GM18909 (cell line): ENCODE data around the gene HOXA6.

Experiments
- ATAC-seq: cut with Tn5 transposase; IDR thresholded peaks from one replicate; pipeline ENCODE4 v1.9.1; 2021; ENCODE audit warnings: mild to moderate bottlenecking; ENCODE audit not compliant: unreplicated experiment, poor library complexity

Gene HOXA6

GRCh38 chr7:27173956-27174873, 26.6 kb upstream of the HOXA6 start, which contains the start of gene HOXA10:
Gene HOXA10 (minus strand): TSS chr7:27174320. CDS start chr7:27174306, 14 bp downstream.
- ATAC-seq = no peak

DNA sequence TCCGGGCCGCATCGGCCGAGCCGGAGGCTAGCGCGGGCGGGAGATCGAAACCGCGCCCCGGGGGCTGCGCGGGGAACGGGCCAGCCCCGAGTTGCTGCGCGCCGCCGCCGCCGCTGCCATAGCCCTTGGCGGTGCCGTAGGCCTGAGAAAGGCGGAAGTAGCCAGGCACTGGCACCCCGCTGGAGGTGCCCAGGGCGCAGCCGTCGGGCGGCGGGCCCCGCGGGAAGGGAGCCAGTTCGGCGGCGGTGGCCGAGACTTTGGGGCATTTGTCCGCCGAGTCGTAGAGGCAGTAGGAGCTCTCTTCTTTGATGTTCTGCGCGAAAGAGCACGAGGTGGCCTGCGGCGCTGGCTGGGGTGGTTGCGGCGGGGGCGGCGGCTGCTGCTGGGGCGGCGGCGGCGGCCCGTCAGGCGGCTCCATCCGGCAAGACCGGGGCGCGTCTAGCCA, 26.0 kb upstream of the HOXA6 start:
- no peak for ATAC-seq

- no peak for ATAC-seq
These were observed 25.4 kb upstream of the HOXA6 start for GRCh38 chr7:27172823-27173510.

DNA sequence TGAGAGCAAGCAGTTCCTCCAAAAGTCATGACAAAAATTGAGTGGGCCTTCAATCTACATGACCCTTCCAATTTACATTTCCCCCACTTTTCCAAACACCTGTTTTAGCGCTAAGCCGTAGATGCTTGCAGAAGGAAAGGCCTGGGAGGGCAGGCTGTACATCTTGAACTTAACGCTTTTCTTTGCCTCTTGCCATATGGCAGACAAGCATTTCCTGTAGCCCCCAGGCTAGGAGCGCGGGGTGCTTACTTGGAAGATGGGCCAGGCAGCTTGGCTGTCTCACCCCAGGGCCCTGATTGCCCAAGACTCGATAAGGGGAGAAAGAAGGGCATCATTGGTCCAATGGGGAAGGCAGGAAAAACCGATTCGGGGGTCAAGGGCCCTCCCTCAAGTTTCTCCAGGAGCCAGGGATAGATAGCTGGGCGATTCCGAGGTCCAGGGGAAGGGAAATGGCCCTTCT, 24.8 kb upstream of the HOXA6 start:
- no peak for ATAC-seq

- no peak for ATAC-seq
These were observed 24.2 kb upstream of the HOXA6 start for GRCh38 chr7:27171637-27172314.

DNA sequence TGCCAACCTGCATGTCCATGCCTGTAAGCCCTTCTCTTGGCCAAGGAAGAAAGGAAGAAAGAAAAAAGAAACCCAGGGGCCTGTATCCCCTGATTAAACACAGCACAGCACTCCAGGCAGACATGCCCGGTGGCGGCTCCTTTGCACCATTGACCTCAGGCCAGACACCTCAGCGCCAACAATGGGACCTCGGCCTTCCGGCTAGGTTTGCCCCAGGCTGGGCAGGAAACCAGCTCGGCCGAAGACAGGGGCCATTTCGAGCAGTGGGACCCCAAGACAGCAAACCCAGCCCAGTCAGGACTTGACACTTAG, 23.7 kb upstream of the HOXA6 start:
- no peak for ATAC-seq

DNA sequence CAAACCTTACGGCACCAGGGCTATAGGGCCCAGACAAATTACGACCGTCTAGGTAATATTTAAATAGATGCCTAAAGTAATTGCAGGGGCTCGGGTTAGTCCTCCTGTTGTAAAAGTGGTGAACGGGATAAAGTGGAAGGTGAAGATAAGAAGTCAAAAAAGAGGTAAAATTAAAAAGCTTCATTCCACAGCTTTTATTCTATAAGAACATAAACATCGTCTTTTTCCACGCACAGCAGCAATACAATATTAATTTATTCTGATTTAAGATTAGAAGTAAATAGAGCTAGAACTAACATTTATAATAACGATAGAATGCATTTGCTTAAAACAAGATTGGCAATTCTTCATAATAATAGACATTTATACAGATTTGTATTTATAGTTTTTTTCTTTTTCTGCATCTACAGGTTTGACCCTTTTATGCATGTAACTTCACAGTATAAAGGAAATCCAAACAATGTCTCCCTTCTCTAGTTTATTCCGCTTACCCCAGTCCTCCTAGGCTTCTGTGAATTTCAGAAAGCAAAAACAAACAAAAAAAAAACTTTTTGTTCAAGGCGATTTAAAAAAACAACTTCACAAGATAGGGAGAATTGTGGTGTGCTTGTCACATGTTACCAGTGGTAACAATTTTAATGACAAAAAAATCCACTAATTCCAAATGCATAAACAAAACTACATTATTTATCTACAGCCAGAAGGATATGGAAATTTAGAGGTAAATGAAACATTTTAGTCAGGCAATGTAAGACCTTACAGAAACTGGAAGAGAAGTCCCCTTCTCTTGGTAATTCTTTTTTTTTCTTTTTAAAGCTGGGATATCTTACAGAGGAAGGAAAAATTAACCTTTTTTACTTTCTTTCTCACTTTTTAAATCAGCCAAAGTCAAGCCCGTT, 23.1 kb upstream of the HOXA6 start:
- ATAC-seq = no peak

DNA sequence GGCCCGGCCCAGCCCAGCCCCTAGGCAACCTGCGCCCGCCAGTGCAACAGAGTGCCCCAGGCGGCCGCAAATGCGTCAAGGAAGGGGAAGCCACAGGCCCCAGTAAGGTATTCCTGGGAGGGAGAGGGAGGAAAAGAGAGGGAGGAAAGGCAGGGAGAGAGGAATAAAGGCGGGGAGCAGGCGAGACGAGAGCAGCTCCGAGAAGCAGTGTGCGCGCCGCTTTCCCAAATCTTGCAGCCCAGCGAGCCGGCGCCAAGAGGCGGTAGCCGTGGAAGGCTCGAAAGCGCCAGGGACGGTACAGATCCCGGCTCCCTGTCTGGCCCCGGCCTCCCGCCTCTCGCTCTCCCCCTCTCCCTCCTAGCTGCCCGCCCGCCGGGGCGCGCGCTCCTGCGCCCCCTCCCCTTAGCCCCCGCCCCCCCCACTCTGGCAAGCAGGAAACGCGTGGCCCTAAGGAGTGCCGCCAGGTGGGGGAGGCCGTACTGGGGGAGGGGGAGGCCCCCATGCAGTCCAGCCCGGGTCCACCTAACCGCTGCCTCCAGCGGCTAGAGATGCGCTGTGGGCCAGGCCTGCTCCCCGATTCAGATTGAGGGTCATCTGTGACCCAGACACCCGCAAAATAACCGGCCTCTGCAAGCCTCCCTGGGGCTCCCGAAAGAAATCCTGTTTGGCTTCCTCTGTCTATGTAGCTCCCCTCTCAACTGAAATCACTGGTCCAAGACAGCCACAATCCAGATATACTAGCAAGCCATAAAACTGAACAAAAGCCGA, 22.3 kb upstream of the HOXA6 start:
- no peak for ATAC-seq

GRCh38 chr7:27168265-27168947, 20.8 kb upstream of the HOXA6 start:
- no peak for ATAC-seq

- ATAC-seq = no peak
These were observed 20.3 kb upstream of the HOXA6 start for GRCh38 chr7:27167916-27168264.

DNA sequence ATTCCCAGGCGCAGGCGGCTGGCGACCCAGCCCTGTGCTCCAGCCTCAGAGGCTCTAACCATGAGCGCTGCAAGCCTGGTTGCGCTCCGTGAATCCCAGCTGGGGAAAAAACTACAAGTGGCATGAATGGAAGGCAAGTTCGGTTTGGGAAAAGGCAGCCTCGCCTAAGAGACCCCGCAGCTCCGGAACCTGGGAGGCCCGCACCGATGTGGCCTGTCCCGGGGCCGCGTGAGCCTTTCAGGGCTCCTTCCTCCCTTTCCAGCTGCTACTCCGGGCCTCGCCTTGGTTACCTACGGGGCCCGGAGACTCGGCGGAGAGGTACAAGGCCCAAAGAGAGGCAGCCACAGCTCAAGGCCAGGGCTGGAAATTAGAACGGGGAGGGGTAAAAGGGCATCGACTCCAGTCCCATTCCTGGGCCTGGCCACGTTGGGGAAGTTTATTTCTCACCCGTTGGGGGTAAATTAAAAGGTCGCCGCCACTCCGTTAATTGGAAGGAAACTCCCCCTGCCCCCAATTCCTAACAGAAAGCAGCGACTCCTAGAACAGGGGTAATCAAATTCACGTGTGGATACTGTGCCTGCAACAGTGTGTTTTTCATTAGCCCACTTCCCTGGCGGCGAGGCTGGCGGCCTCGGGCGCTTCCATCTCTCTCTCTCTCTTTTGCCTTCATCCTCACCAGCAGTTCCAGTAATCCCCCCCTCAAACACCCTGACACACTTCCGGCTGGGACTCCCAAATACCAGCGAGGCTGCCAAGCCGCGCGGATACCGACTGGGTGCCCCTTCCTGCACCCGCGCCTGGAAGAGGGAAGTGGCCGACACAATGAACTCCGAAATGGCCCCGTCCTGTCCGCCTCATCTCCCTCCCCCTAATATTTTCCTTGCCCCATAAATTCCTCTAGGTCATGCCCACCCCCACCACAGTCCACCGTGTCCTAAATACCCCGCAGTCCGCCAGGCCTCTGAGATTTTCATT, 19.2 kb upstream of the HOXA6 start:
- no peak for ATAC-seq

DNA sequence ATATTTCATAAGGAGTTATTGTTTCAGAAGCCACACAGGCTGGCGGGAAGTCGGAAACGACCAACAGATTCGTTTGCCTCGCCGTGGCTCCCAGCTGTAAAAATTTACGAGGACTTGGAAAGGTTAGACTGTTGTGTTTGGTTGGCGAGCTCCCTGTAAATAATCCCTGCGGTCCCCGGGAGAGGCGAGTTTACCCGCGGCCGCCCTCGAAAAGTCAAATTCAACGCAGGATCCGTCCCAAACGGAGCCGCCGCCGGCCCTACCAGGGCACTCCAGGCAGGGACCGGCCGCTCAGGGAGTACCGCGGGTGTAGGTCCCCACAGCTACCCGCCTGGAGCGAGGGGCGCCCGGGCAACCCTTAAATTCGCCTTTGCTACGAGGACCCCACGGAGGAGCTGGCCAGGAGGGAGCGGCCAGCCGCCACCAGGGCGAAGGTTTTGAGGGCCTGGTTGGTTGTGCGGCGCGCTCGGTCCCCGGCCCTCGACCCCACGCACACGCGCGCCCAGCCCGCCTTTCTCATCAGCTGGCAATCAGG, 18.5 kb upstream of the HOXA6 start:
- ATAC-seq = no peak

DNA sequence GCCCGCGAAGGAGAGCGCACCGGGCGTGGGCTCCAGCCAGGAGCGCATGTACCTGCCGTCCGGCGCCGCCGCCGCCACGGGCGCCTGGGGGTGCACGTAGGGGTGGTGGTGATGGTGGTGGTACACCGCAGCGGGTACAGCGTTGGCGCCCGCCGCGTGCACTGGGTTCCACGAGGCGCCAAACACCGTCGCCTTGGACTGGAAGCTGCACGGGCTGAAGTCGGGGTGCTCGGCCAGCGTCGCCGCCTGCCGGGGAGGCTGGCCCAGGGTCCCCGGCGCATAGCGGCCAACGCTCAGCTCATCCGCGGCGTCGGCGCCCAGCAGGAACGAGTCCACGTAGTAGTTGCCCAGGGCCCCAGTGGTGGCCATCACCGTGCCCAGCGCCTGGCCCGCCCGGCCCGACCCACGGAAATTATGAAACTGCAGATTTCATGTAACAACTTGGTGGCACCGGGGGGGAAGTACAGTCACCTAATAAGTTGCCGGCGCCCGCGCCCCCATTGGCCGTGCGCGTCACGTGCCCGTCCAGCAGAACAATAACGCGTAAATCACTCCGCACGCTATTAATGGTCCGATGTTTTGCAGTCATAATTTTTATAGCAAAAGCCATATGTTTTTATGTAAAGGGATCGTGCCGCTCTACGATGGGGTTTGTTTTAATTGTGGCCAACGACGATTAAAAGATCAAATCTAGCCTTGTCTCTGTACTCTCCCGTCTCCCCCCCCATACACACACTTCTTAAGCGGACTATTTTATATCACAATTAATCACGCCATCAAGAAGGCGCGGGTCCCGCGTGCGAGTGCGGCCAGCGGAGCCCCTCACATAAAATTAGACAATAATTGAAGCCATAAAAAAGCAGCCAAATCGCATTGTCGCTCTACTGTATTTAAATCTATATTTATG, 17.8 kb upstream of the HOXA6 start, which contains the start of gene HOXA9:
TSS of gene HOXA9 (minus strand) at position 449 of the 907 bp plus-strand sequence. CDS start at position 369, 80 bp downstream.
- ATAC-seq = no peak

DNA sequence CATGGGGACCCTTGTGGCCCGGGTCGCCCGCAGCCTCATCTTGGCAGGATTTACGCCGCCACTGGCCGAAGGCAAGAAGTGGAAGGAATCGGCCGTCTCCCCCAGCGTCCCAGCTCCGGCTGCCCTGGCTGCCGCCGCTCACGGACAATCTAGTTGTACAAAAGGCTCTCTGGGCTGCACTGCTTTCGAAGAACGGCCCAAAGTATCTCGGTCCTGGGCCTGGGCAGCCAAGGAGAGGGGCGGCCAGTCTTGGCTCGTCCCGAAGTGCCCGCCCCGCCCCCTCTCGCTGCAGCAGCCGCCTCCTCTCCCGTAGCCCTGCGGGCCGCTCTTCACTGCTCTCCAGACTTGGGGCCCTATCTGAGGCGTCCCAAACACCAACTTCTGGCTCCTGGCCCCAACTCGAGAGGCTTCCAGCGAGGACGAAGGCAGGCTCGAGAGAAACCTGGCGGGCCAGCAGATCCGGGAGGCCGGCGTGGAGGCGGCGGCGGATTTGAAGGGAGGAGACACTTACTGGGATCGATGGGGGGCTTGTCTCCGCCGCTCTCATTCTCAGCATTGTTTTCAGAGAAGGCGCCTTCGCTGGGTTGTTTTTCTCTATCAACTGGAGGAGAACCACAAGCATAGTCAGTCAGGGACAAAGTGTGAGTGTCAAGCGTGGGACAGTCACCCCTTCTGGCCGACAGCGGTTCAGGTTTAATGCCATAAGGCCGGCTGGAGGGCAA, 17.0 kb upstream of the HOXA6 start:
- no peak for ATAC-seq

DNA sequence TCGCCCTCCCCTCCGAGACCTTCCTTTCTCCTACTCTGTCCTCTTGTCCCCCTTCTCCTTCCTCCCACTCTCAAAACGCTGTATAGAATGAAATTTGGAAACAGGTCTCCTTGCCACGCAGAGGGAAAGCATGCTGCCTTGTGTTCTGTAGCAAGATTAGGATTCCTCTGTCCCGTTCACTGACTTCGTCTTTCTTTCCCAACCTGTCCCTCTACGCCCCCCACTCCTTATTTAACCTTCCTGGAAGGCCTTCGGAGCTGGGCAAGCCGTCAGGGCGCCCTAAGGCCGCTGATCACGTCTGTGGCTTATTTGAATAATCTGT, 16.4 kb upstream of the HOXA6 start:
- no peak for ATAC-seq
